HG02588 (cell line): ENCODE results near the gene WDFY3.

Source experiments
- ATAC-seq: cut with Tn5 transposase; IDR thresholded peaks from one replicate; pipeline ENCODE4 v1.9.1; 2021; ENCODE audit warnings: mild to moderate bottlenecking, moderate library complexity; ENCODE audit not compliant: unreplicated experiment

Gene WDFY3

GRCh38 chr4:84912741-84913140 lies 53.7 kb downstream of the WDFY3 start:
- ATAC-seq, result no peak

- ATAC-seq, result no peak
Measured at GRCh38 chr4:84908876-84909275, 57.6 kb downstream of the WDFY3 start.

DNA sequence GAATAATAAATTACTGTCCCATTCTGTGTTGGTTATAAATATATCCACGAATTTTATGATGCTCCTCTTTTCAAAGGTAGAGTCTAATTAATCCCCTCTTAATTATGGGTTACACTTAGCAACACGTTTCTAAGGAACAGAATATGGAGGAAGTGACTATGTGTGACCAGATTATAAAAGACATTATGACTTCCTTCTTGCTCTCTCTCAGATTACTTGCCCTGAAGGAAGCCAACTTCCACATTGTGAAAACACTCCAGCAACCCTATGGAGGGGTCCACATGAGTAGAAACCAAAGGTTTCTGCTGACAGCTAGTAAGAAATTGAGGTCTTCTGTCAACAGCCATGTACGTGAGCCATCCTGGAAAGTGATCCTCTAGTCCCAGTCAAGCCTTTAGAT lies 59.3 kb downstream of the WDFY3 start:
- ATAC-seq, result no peak

GRCh38 chr4:84905646-84906045 lies 60.8 kb downstream of the WDFY3 start:
- no peak for ATAC-seq

GRCh38 chr4:84901740-84902281 lies 64.7 kb downstream of the WDFY3 start:
- ATAC-seq, result no peak

- no peak for ATAC-seq
Measured at GRCh38 chr4:84901173-84901572, 65.3 kb downstream of the WDFY3 start.

DNA sequence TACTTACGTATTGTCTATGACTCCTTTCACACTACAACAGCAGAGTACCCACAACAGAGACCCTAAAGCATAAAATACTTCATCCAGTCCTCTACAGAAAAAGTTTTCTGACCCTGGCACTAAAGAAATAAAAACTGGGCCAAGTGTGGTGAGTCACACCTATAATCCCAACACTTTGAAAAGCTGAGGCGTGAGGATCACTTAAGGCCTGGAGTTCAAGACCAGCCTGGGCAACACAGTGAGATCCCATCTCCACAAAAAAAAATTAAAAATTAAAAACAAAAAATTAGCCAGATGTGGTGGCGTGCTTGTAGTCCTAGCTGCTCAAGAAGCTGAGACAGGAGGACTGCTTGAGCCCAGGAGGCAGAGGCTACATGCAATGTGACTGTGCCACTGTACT lies 66.9 kb downstream of the WDFY3 start:
- ATAC-seq, result no peak

GRCh38 chr4:84897516-84897915 lies 69.0 kb downstream of the WDFY3 start:
- ATAC-seq, result no peak

GRCh38 chr4:84895283-84895682 lies 71.2 kb downstream of the WDFY3 start:
- no peak for ATAC-seq

- no peak for ATAC-seq
Measured at GRCh38 chr4:84894621-84895020, 71.9 kb downstream of the WDFY3 start.

DNA sequence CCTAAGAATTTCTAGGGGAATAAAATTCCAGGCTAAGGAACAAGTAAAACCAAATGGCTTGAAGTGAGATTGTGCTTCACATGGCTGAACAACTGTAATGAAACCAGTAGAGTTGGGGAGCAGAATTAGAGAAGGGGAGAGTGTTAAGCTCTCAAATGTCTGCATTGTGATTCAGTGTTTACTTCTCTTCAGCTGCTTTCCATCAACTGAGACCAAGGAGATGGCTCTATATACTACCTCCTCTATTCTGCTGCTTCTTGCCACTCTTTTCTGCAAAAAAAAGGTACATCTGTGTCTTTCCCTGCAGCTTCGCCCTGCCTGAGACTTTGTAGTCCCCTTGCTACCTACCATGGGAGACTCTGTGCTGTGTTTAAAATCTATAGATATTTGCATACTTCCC lies 73.5 kb downstream of the WDFY3 start:
- no peak for ATAC-seq

- ATAC-seq, result no peak
Measured at GRCh38 chr4:84887824-84888223, 78.7 kb downstream of the WDFY3 start.

DNA sequence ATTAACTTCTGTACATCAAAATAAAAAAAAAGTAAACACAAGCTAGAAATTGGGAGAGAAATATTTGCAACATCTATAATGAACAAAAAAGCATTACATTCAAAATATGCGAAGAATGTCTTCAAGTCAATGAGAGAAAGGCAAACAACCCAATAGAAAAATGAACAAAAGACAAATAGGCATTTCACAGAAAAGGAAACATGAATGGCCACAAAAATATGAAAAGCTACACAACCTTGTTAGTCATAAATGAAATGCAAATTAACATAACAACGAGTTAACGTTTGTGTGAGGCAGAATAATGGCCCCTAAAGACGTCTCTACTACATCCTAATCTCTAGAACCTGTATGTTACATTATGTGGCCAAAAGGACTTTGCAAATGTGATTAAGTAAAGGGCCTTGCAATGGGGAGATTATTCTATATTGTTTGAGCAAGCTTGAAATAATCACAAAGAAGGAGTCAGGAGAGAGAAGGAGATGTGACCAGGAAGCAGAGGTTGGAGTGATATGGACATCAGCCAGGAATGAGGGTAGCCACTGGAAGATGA lies 86.8 kb downstream of the WDFY3 start:
- ATAC-seq, result no peak

DNA sequence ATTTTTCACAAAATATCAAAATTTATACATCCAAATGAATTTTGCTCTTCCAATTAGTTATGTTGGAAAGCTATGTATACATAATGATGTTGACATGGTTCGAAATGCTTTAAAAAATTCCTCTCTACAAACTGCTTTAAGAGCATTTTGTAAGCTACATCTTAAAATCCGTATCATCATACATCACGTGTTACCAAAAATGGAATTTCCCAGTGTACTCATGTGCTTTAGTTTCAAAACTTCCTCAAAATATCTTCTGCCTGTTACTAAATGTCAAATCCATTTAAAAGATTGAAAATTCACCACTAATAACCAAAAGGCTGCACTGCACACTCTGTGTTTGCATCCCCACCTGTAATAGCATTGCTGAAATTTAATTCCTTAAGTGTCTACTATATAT lies 87.9 kb downstream of the WDFY3 start:
- ATAC-seq, result no peak

DNA sequence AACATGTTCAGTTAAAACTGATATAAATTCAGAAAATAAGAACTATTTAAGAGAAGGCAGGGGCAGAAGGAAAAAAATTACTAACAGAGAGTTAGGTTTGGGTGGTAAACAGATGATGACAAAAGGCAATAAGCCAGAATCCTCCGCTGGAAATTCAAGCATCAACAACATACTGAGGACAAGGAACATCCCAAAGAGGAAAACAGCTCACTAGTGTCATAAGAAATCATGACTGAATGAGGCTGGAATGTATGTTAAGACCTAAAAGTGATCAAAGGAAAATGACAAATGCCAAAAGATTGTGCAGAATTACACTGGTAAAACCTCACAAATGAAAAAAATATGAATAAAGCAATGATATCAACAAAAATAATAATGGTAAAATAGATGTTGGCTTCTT lies 88.4 kb downstream of the WDFY3 start:
- no peak for ATAC-seq

DNA sequence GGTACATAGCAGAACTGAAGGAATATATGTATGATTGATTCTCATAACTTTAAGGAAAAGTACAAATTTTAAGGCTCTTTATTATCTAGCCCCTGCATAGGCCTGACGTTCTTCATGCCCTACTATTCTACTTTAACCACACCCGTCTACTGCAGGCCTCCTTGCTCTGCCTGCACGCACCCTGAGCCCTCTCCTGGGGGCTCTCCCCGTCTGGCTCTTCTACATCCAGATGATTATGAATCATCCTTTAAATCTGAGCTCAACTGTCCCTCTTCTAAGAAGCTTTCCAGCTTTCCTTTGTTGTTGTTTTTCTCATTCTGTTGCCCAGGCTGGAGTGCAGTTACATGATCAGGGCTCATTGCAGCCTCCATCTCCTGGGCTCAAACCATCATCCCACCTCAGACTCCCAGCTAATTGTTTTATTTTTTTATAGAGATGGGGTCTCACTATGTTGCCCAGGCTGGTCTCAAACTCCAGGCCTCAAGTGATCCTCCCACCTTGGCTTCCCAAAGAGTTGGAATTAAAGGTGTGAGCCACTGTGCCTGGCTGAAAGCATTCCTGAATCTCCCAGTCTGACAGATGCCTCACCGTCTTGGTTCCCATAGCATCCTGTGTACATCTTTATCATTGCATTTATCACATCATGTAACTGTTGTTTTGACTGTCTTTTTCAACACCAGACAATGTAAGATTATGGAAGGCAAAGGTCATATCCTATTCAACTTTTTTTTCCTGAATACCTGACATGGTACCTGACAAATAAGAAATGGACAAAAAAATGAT lies 89.2 kb downstream of the WDFY3 start:
- no peak for ATAC-seq

DNA sequence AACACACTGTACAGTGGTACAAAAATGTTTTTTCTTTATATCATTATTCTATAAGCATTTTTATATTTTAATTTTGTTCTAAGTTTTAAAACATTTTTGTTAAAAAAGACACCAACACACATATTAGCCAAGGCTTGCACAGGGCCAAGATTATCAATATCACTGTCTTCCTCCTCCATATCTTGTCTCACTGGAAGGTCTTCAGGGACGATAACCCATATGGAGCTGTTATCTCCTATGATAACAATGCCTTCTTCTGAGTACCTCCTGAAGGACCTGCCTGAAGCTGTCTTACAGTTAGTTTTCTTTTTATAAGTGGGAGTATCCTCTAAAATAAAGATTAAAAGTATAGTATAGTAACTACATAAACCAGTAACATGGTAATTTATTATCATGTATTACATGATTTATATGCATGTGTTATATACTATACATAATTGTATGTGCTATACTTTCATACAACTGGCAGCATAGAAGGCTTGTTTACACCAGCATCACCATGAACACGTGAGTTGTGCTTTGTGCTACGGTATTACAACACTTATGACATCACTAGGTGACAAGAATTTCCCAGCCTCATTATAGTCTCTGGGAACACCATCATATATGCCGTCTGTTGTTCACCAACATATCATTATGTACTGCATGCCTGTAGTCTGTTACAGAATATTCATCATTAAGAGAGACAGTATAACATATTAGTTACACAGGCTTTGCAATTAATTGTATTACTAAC lies 90.7 kb downstream of the WDFY3 start:
- ATAC-seq, result no peak

- ATAC-seq, result no peak
Measured at GRCh38 chr4:84874619-84875018, 91.9 kb downstream of the WDFY3 start.

GRCh38 chr4:84870398-84871163 lies 95.9 kb downstream of the WDFY3 start:
- ATAC-seq, result no peak

GRCh38 chr4:84866295-84866694 lies 100.2 kb downstream of the WDFY3 start:
- ATAC-seq, result no peak

DNA sequence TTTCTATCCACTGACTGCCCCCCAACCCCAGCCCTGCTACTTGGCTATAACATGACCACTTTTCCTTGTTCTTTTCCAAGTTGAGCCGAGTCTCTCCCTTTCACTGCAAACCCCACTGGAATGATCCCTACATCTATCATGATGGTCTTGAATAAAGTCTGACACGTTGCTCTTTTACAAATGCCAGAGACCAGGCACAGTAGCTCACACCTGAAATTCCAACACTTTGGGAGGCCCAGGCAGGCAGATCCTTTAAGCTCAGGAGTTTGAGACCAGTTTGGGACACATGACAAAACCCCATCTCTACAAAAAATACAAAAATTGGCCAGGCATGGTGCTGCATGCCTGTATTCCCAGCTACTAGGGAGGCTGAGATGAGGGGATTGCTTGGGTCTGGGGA lies 100.9 kb downstream of the WDFY3 start:
- ATAC-seq, result no peak
